SJSA1 (cell line): ENCODE data around the gene OSBPL10. TPM values are rescaled to one million over a fixed set of nuclear protein-coding genes. Genes with fewer than 3 reads are reported as not detected.
A peak's percentile ranks its signal among the peaks of the same experiment; 100 is the strongest.
"Not testable (repeated sequence)": the region's sequence is repeated elsewhere in the genome, so short reads cannot be mapped to it uniquely, and the experiment has no call there.

Source experiments
- DNase-seq, 2 experiments: peaks; one replicate each; pipeline ENCODE4 v3.0.0-alpha.2; 2015 to 2020; ENCODE audit warnings: low spot score in 2 of 2, low read depth in 1 of 2
- H3K27ac ChIP-seq: fragments of 250-450 bp; sonication (Bioruptor Pico); 2 replicates; pipeline ENCODE4 v1.5.1; 2020; ENCODE audit warnings: mild to moderate bottlenecking, moderate library complexity
- H3K27me3 ChIP-seq: fragments of 250-450 bp; sonication (Bioruptor Pico); replicated peaks from 2 replicates; pipeline ENCODE4 v1.5.1; 2020; ENCODE audit warnings: mild to moderate bottlenecking, moderate library complexity
- H3K36me3 ChIP-seq: fragments of 250-450 bp; sonication (Bioruptor Pico); 2 replicates; pipeline ENCODE4 v1.5.1; 2020; ENCODE audit warnings: mild to moderate bottlenecking
- H3K4me1 ChIP-seq: fragments of 250-450 bp; sonication (Bioruptor Pico); replicated peaks from 2 replicates; pipeline ENCODE4 v1.6.1; 2021; ENCODE audit warnings: mild to moderate bottlenecking
- H3K4me3 ChIP-seq: fragments of 250-450 bp; sonication (Bioruptor Pico); 2 replicates; pipeline ENCODE4 v1.5.1; 2020; ENCODE audit warnings: mild to moderate bottlenecking
- H3K9me3 ChIP-seq: fragments of 250-450 bp; sonication (Bioruptor Pico); replicated peaks from 2 replicates; pipeline ENCODE4 v1.5.1; 2020; ENCODE audit warnings: mild to moderate bottlenecking
- total RNA-seq: library from RNA; depleted of rRNA; stranded (reverse); fragments of >200 nt; shearing (Covaris generic); gene quantifications from 2 replicates; pipeline ENCODE4 v1.2.3, GENCODE V29; 2014; rRNA removed

The OSBPL10 gene, protein sequence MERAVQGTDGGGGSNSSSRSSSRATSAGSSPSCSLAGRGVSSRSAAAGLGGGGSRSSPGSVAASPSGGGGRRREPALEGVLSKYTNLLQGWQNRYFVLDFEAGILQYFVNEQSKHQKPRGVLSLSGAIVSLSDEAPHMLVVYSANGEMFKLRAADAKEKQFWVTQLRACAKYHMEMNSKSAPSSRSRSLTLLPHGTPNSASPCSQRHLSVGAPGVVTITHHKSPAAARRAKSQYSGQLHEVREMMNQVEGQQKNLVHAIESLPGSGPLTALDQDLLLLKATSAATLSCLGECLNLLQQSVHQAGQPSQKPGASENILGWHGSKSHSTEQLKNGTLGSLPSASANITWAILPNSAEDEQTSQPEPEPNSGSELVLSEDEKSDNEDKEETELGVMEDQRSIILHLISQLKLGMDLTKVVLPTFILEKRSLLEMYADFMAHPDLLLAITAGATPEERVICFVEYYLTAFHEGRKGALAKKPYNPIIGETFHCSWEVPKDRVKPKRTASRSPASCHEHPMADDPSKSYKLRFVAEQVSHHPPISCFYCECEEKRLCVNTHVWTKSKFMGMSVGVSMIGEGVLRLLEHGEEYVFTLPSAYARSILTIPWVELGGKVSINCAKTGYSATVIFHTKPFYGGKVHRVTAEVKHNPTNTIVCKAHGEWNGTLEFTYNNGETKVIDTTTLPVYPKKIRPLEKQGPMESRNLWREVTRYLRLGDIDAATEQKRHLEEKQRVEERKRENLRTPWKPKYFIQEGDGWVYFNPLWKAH
- total RNA-seq, result 5.3 and 6.9 TPM in 2 replicates

DNA sequence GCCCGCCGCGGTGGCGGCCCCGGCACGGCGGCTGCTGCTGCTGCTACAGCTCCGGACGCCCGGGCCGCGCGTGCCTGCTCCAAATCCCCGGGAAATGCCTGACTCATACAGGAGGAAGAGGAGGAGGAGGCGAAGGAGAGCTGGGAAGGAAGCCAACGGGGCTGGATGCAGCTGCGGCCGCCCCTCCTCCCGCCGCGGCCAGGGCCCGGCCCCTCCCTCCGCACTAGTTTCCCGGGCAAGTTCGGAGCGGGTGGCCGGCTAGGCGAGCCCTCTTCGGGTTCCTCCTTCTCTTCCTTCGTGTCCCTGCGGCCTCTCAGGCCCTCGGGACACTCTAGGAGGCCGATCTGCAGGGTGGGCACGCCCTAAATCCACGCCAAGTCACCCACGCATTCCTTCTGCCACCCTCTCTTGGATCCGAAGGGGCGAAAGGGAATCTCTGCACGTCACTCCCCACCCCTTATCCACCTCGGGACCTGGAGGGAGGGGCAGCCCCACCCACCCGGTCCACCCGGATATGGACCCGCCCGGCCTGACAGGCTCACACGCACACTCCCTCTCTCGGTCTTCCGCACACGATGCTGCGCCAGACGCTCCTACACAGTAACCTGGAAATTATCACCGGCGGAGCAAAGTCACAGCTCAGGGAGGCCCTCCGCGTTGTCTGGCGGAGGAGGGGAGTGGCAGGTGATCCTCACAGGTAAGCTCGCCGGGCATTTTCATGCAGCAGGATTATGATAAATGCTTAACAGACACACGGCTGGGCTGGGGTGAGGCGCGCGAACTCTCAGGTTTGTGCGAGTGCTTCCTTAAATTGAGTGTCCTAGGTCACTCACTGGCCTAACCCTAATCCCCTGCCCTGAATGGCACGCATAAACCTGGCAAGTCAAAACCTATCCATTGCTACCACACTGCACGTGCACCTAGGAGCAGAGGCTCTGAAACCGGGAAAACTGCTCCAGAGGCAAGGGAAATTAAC, at the start of gene OSBPL10, which contains the start of gene ZNF860:
OSBPL10 (minus strand) TSS at position 57 of the 976 bp plus-strand sequence. CDS start 83 bp downstream, outside the sequence.
ZNF860 (plus strand) TSS at position 545 of the 976 bp plus-strand sequence. CDS start 7,330 bp downstream, outside the sequence.
- Histone ChIP-seq H3K9me3 (no peaks in the 10 kb centered on the region), H3K4me3 (peak within 1 kb of the TSS; percentile 74), H3K4me1 (peaks cover 7% of the 10 kb centered on the region), H3K36me3 (no peaks in the 10 kb centered on the region), H3K27ac (peak within 1 kb of the TSS; percentile 52), H3K27me3 (no peaks in the 10 kb centered on the region)
- peak; percentile 84 to 88 for DNase-seq

DNA sequence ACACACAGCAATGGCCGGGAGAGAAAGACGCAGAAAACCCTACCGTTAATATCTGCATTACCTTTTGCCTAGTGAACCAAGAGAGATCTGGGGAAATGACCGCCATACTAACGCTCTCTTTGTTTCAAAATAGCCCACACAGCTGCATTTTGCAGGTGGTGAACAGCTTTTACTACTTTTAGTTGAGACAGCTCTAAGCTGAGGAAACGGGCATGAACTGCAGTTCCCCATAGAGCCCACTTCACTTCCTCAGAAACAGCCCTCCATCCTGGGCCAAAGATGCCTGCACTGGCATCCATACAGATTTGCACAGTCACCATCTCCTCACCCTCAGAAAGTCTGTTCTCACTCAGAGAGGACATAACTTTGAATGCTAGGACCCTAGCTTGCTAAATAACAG, 45.5 kb upstream of the OSBPL10 start:
- no peak overlapping the region for H3K4me3 ChIP-seq
- no peaks in the 10 kb centered on the region for H3K9me3 ChIP-seq
- DNase-seq, result no peak
- no peak overlapping the region for H3K27ac ChIP-seq
- H3K36me3 ChIP-seq, result no peaks in the 10 kb centered on the region
- no peaks in the 10 kb centered on the region for H3K4me1 ChIP-seq
- H3K27me3 ChIP-seq, result no peaks in the 10 kb centered on the region

DNA sequence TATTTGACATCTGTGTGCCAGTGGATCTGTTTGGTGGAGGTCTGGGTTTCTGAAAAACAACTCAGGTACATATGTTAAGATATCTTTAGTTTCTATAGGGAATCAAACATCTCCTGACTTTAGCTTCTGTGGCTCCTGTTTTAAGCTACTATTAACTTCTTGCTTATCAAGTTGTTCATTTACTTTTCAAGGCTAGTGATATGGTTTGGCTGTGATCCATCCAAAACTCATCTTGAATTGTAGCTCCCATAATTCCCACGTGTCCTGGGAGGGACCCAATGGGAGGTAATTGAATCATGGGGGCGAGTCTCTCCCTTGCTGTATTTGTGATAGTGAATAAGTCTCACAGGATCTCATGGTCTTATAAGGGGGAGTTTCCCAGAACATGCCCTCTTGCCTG, 41.9 kb upstream of the OSBPL10 start:
- DNase-seq, result no peak
- Histone ChIP-seq H3K27me3 (no peaks in the 10 kb centered on the region), H3K36me3 (no peaks in the 10 kb centered on the region), H3K27ac (no peak overlapping the region), H3K9me3 (no peaks in the 10 kb centered on the region), H3K4me3 (no peak overlapping the region), H3K4me1 (no peaks in the 10 kb centered on the region)

DNA sequence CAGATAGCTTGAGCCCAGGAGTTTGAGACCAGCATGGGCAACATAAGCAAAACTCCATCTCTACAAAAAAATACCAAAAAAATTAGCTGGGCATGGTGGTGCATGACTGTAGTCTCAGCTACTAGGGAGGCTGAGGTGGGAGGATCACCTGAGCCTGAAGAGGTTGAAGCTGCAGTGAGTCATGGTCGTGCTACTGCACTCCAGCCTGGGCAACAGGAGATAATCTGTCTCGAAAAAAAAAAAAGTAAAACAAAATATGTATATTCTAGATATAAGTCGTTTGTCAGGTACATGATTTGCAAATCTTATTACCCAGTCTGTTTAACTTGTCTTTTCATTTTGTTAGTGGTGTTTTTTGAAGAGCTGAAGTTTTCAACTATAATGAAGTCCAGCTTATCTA, 40.7 kb upstream of the OSBPL10 start:
- no peaks in the 10 kb centered on the region for H3K36me3 ChIP-seq
- H3K4me1 ChIP-seq, result no peaks in the 10 kb centered on the region
- DNase-seq, result no peak
- H3K27ac ChIP-seq, result no peak overlapping the region
- H3K27me3 ChIP-seq, result no peaks in the 10 kb centered on the region
- H3K4me3 ChIP-seq, result no peak overlapping the region
- H3K9me3 ChIP-seq, result no peaks in the 10 kb centered on the region

DNA sequence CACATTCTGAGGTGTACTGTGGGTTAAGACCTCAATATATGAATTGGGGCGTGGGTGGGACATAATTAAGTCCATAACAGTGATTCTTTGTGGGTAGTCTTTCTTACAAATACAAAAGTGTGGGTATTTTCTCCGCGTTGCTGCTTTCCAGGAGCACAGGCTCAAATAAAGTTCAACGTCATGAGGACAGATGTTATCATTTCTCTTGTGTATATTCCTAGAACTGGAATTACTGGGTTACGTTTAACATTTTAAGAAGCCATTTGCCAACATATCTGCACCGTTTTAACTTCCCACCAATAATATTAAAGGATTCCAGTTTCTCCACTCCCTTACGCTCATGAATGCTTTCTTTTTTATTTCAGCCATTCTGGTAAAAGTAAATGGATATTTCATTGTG, 40.1 kb upstream of the OSBPL10 start:
- Histone ChIP-seq H3K4me1 (no peaks in the 10 kb centered on the region), H3K27me3 (no peaks in the 10 kb centered on the region), H3K27ac (no peak overlapping the region), H3K36me3 (no peaks in the 10 kb centered on the region), H3K4me3 (no peak overlapping the region), H3K9me3 (no peaks in the 10 kb centered on the region)
- DNase-seq, result no peak

DNA sequence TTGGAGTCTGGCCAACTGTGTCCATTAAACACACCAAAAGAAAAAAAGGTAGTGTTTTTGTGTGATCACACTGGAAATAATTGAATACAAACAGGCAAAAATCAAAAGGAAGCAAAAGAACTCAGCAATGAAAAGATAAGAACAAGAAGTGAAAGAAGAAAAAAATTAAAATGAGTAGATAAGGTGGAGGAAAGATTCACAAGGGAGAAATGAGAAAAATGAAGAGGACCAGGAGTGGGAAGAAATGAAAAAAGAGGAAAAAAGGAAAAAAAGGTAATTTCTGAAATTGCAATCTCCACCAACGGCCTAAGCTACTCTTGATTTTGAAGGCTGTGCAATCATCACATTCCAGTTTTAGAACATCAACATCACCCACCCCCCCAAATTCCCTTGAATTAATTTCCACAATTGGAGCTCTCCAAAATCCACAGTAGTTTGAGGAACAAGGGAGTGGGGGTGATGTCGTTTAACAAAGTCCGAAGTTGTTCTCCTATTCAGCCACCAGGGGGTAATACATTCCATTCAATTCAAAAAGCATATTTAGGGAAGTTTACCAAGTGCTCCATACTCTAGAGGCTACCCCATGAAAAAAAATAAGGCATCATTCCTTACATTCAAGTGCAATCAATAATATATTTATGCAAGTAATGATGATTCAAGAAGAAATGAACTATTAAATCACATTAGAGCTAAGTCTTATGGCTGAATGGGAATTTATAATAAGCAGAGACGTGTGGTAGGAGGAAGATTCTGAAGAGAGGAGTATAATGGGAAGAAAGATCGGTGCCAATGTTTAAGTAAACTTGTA, 37.9 kb upstream of the OSBPL10 start:
- Histone ChIP-seq H3K4me3 (no peak overlapping the region), H3K27ac (no peak overlapping the region), H3K9me3 (no peaks in the 10 kb centered on the region), H3K27me3 (no peaks in the 10 kb centered on the region), H3K4me1 (no peaks in the 10 kb centered on the region), H3K36me3 (no peaks in the 10 kb centered on the region)
- peak in 1 of 2 experiments; percentile 14 for DNase-seq

DNA sequence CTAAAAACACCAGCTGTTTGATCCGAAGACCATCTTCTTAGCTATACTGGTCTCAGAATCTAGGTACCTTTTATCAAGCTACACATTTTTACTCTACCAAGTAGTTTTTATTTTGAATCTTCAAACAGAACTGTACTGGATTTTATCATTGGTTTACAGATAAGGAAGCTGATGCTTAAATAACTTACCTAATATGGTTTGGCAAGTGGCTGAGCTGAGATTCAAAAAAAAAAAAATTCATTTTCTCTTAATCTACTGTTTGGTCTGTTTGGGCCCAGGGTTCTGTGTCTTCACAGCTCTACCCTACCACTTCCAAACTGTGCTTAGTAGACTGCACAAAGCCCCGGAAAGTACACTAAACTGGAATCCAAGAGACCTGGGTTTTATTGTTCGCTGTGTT, 36.2 kb upstream of the OSBPL10 start:
- no peaks in the 10 kb centered on the region for H3K4me1 ChIP-seq
- no peak overlapping the region for H3K4me3 ChIP-seq
- no peaks in the 10 kb centered on the region for H3K36me3 ChIP-seq
- DNase-seq, result no peak
- no peaks in the 10 kb centered on the region for H3K27me3 ChIP-seq
- no peaks in the 10 kb centered on the region for H3K9me3 ChIP-seq
- H3K27ac ChIP-seq, result no peak overlapping the region

DNA sequence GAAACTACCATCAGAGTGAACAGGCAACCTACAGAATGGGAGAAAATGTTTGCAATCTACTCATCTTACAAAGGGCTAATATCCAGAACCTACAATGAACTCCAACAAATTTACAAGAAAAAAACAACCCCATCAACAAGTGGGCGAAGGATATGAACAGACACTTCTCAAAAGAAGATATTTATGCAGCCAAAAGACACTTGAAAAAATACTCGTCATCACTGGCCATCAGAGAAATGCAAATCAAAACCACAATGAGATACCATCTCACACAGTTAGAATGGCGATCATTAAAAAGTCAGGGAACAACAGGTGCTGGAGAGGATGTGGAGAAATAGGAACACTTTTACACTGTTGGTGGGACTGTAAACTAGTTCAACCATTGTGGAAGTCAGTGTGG, 34.6 kb upstream of the OSBPL10 start:
- H3K27me3 ChIP-seq, H3K27ac ChIP-seq, H3K9me3 ChIP-seq, H3K4me3 ChIP-seq, H3K36me3 ChIP-seq, DNase-seq, H3K4me1 ChIP-seq: not testable (repeated sequence)

DNA sequence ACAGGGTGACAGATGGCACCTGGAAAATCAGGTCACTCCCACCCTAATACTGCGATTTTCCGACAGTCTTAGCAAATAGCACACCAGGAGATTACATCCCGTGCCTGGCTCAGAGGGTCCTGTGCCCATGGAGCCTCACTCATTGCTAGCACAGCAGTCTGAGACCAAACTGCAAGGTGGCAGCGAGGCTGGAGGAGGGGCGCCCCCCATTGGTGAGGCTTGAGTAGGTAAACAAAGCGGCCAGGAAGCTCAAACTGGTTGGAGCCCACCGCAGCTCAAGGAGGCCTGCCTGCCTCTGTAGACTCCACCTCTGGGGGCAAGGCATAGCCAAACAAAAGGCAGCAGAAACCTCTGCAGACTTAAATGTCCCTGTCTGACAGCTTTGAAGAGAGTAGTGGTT, 29.6 kb upstream of the OSBPL10 start:
- not testable (repeated sequence) for H3K36me3 ChIP-seq, H3K4me3 ChIP-seq, H3K27me3 ChIP-seq, DNase-seq, H3K4me1 ChIP-seq, H3K27ac ChIP-seq, H3K9me3 ChIP-seq

DNA sequence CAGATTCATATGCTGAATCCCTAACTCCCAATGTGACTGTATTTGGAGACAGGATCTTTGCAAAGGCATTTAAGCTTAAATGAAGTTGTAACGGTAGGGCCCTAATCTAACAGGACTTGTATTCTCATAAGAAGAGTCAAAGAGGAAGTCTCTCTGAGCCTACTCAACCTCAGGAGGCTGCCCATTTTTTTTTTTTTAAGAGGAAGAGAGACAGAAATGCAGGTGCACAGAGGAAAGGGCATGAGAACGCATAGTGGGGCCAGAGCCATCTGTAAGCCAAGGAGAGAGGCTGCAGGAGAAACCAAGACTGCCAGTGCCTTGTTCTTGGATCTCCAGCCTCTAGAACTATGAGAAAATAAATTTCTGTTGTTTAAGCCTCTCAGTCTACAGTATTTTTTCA, 28.9 kb upstream of the OSBPL10 start:
- Histone ChIP-seq H3K27me3 (no peaks in the 10 kb centered on the region), H3K27ac (no peak overlapping the region)

DNA sequence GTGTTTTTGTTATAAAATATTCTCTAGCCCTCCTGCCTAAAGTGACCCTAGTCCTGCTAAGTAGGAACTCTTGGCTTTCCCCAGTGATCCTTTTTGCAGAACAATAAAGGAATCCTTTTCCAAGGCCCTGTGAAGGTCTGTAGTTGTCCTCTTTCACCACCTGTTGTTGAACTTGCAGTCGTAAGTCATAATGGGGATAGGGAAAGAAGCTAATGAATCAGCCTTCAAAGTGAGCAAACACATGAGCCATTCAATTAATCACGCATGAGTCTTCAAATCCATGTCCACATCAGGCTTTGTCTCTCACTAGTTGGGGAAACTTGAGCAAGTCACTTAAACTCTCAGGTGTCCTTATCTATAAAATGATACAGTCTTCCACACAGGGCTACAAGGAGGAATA, 28.0 kb upstream of the OSBPL10 start:
- no peaks in the 10 kb centered on the region for H3K4me1 ChIP-seq
- no peak overlapping the region for H3K4me3 ChIP-seq
- H3K36me3 ChIP-seq, result no peaks in the 10 kb centered on the region
- H3K27ac ChIP-seq, result no peak overlapping the region
- no peaks in the 10 kb centered on the region for H3K9me3 ChIP-seq
- no peak for DNase-seq
- no peaks in the 10 kb centered on the region for H3K27me3 ChIP-seq

More for the DNA sequence above, 28.9 kb upstream of the OSBPL10 start:
- Histone ChIP-seq H3K36me3 (no peaks in the 10 kb centered on the region), H3K9me3 (no peaks in the 10 kb centered on the region), H3K4me1 (no peaks in the 10 kb centered on the region), H3K4me3 (no peak overlapping the region)
- no peak for DNase-seq

DNA sequence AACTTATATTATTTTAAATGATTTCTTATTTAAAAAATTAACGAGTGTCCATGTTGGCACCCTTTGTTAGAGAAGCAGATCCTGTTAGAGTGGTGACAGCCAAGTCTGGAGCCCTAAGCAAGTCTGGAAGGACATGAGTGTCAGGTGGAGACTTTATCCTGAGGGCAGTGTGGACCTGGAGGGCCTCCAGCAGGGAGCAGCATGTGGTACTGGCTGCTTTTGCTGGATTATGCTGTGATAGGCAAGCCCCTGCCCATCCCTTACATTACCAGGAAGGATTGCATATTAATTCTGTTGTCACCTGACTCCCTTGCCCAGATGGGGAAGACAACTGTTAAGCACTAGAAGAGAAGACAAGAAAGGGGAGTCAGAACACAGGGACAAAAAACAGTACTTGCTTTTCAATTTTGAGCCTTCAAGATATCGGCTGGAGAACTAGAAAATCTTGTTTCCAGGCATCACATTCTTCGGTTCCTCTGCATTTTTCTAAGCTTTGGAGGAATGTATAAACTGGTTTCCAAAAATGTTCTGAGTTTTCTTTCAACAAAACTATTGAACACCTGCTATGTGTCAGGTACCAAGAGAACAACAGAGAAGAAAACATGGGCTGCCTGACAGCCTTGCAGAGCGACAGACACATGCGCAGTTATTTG, 23.2 kb upstream of the OSBPL10 start:
- Histone ChIP-seq H3K27ac (no peak overlapping the region), H3K36me3 (no peaks in the 10 kb centered on the region), H3K27me3 (no peaks in the 10 kb centered on the region), H3K4me1 (no peaks in the 10 kb centered on the region), H3K9me3 (no peaks in the 10 kb centered on the region), H3K4me3 (no peak overlapping the region)
- no peak for DNase-seq
